ENCODE results near the gene NEU2.
A peak's percentile ranks its signal among the peaks of the same experiment; 100 is the strongest.
"Not testable (repeated sequence)": the region's sequence is repeated elsewhere in the genome, so short reads cannot be mapped to it uniquely, and the experiment has no call there.

Gene NEU2

GRCh38 chr2:233010569-233011267 is 21.8 kb upstream of the NEU2 start:
- no peak for DNase-seq (ENCODE audit: low read depth in 4 of 4, low spot score in 1 of 4)

- DNase-seq (ENCODE audit: low read depth in 4 of 4, low spot score in 1 of 4), result no peak
These were observed 21.2 kb upstream of the NEU2 start for GRCh38 chr2:233011268-233011650.

DNA sequence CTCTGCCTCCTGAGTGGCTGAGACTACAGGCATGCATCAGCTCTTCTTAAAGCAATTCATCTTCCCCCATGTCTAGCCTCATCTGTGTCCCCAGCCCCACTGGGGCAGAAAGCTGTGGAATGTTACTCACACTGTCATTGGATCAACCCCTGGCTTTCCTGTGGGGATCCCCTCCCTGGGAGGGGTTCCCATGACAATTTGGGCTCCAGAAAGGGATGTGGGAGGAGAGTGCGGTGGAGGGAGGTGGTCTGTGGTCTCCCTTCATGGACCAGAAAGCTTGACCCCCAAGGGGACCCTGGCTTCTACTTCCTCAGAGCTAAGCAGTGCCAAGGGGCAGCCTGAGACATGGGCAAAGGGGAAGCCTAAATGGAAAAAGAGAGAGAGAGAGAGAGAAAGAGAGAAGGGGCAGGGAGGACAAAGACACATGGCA is 20.8 kb upstream of the NEU2 start:
- DNase-seq (ENCODE audit: low read depth in 4 of 4, low spot score in 1 of 4), result no peak

DNA sequence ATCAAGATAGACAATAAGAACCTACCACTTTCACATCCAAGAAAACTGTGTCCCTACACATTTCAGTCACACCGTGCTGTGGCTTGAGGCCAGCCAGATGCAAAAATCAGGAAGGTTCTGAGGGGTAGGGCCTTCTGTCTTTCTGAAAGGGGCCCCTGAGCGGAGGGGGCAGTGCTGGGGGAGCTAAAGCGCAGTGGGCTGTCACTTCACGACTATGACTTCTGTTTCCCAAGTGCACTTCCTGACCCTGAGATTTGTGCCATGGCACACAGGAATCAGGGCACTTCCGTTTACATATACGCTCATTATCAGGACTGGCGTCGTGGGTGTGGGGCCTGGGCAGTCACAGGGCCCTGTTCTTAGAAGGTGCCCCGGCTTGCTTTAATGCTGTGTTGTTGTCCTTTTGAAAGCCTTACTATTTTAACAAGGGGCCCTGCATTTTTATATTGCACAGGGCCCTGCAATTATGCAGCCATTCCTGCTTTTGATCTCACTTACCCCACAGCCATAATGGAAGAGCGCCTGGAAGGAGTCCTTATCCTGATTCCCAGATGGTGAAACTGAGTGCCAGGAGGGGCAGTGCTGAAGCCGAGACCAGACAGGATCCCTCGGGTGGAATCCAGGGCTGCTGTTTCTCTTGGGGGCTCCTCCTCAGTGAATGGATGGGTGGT is 20.0 kb upstream of the NEU2 start:
- DNase-seq (ENCODE audit: low read depth in 4 of 4, low spot score in 1 of 4), result no peak

DNA sequence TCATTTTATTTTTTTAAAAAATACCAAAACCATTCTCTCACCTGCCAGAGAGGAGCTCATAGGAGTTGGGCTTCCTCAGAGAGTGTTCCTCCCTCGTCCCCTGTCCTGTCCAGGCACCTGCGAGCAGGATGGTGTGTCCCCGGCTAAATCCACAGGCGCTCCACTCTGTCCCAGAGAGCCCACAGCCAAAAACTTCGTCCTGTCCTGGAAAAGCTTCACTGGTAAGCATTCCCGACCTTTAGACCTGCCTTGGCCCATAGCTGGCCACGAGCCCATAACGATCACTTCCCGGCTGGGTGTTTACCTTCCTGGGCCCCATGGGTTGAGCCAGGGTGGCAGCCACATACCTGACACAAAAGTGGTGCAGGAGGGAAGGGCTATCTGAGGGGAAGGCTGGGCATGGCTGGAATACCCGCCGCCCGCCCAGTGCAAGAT is 19.4 kb upstream of the NEU2 start, which contains the start of gene NGEF:
TSS of gene NGEF (minus strand) at position 230 of the 435 bp plus-strand sequence. CDS start 38,366 bp downstream, outside the sequence.
- DNase-seq (ENCODE audit: low read depth in 4 of 4, low spot score in 1 of 4), result no peak

DNA sequence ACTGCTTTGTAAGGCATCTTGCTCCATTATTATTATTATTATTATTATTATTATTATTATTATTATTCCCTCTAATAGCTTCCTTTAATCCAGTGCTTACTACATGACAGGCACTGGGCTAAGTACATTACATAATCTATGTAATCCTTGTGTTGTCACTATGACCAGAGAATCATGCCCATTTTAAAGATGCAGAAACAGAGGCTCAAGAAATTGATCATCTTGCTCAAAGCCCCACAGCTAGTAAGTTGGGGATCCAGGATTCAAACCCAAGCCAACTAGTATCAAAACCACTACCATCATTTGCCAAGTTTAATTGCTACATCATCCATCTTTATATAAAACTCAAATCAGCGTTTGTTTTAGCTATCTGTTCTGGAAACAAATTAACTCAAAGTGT is 18.8 kb upstream of the NEU2 start:
- DNase-seq (ENCODE audit: low read depth in 4 of 4, low spot score in 1 of 4), result no peak

GRCh38 chr2:233015019-233015645 is 17.3 kb upstream of the NEU2 start:
- DNase-seq (ENCODE audit: low read depth in 4 of 4, low spot score in 1 of 4), result no peak

DNA sequence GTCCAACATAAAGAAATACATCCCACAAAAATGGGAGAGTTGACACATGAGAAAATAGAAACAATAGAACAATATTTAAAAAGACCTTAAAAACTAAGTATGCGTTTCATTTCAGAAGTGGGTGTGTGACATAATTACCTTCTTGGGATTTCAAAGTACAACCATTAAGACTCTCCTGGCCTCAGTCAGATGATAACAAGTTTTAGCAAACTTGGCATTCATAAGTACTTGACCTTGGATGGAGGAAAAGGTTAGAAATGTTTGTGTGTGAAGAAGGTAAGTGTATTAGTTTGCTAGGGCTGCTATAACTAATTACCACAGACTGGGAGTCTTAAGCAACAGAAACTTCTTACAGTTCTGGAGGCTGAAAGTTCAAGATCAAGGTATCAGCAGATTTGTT is 14.5 kb upstream of the NEU2 start:
- no peak for DNase-seq (ENCODE audit: low read depth in 4 of 4, low spot score in 1 of 4)

DNA sequence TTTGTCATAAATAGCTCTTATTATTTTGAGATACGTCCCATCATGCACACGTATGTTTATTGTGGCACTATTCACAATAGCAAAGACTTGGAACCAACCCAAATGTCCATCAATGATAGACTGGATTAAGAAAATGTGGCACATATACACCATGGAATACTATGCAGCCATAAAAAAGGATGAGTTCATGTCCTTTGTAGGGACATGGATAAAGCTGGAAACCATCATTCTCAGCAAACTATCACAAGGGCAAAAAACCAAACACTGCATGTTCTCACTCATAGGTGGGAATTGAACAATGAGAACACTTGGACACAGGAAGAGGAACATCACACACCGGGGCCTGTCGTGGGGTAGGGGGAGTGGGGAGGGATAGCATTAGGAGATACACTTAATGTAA is 12.9 kb upstream of the NEU2 start:
- not testable (repeated sequence) for DNase-seq (ENCODE audit: low read depth in 4 of 4, low spot score in 1 of 4)

GRCh38 chr2:233020454-233020853 is 12.0 kb upstream of the NEU2 start:
- DNase-seq (ENCODE audit: low read depth in 4 of 4, low spot score in 1 of 4), result no peak

- DNase-seq (ENCODE audit: low read depth in 4 of 4, low spot score in 1 of 4), result no peak
These were observed 10.7 kb upstream of the NEU2 start for GRCh38 chr2:233021771-233022170.

DNA sequence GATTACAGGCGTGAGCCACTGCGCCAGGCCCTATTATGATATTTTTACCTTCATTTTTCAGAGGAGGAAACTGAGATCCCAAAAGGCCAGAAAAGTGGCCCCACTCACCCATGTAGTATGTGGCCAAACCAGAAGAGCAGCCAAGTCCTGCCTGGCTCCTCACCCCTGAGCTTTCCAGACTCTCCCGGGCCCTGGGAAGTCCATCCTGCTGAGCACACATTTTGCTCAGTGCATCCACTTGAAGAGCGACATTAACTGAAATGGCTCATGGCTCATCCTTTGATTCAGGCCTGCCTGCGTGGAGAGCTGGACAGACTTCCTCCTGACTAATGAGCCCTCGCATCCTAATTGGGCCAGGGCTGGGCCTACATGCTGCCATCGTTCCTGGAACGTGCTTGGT is 9.9 kb upstream of the NEU2 start:
- DNase-seq (ENCODE audit: low read depth in 4 of 4, low spot score in 1 of 4), result no peak

GRCh38 chr2:233023007-233023760 is 9.3 kb upstream of the NEU2 start:
- no peak for DNase-seq (ENCODE audit: low read depth in 4 of 4, low spot score in 1 of 4)

DNA sequence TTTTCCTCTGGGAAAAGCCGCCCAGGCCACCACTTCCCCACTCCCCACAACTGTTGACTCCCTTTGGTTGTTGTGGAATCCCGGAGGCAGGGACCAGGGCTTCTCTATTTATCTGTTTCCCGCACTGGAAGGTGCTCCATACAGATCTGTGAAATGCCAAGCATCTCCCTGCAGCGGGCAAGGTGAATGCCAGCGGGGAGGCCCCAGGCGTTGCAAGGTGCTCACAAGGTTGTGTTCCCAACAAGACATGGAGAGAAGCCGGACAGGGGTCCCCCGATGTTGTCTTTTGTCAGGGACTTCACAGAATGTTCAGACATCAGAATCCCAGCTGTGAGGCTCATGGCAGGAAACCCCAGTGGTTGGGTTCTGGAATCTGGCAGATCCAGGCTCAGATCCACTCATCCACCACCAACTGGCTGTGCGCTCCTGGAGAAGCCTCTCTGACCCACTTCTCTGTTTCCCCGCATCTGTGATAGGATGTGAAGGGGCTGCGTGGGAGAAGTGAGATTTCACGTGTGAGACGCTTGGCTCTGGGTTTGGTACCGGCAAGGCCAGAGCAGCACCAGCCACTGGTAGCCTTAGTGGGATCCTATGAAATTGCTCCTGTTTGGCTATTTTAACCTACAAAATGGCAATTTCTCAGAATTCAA is 8.6 kb upstream of the NEU2 start:
- no peak for DNase-seq (ENCODE audit: low read depth in 4 of 4, low spot score in 1 of 4)

GRCh38 chr2:233025706-233026105 is 6.8 kb upstream of the NEU2 start:
- no peak for DNase-seq (ENCODE audit: low read depth in 4 of 4, low spot score in 1 of 4)

DNA sequence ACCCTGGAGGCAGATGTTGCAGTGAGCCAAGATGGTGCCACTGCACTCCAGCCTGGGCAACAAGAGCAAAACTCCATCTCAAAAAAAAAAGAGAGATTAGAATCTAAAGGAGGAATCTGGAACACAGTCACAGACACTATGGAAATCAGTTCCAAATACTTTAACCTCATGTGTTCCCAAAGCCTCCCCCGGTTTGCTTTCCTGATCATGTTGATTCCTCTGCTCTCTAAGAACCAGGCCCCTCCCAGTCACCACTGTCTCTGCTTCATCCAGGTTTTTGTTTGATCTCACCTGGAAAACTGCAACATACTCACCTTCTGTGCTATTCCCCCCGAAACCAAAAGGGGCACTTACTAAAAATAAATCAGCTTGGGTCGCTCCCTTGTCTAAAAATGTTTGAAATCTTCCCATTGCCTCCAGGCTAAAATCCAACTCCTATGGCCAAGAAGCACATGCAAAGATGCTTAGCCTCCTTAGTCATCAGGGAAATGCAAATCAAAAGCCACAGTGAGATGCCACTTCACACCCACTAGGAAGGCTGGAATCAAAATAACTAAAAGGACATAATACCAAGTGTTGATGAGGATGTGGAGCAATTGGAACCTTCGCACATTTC is 6.2 kb upstream of the NEU2 start:
- DNase-seq (ENCODE audit: low read depth in 4 of 4, low spot score in 1 of 4), result no peak

DNA sequence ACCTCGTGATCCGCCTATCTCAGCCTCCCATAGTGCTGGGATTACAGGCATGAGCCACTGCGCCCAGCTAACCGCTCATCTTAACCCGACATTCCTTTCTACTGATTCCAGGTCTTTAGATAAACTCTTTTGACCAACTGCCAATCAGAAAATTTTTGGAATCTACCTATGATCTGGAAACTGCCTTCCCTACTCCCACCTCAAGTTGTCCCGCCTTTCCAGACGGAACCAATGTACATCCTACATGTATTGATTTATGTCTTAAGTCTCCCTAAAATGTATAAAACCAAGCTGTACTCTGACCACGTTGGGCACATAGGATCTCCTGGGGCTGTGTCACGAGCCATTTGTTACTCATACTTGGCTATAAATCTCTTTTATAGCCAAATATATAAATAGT is 3.2 kb upstream of the NEU2 start:
- no peak for DNase-seq (ENCODE audit: low read depth in 4 of 4, low spot score in 1 of 4)

- no peak for DNase-seq (ENCODE audit: low read depth in 4 of 4, low spot score in 1 of 4)
These were observed 644 bp upstream of the NEU2 start for GRCh38 chr2:233031556-233032500.

DNA sequence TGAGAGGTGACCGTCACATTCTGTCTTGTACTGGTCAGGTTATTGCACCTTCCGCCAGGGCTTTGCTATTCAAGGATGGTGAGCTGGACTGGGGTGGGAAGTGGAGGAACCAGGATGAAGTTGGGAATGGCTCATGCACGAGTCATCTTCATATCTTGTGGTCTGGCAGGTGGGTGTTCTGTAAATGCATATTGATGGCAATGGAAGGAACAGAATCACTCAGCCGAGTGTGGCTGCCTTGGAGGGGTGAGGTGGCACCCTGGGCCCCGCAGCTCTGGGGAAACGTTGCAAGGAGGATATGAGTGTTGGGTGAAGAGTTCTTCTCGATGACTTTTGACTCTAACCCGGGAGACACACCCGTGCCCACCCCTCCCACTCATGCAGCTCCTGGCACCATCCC is 1.2 kb downstream of the NEU2 start:
- peak in 1 of 4 experiments; percentile 7 for DNase-seq (ENCODE audit: low read depth in 4 of 4, low spot score in 1 of 4)
